ENCODE results near the gene PTPRT. TPM values are rescaled to one million over a fixed set of nuclear protein-coding genes. Genes with fewer than 3 reads are reported as not detected.

Gene PTPRT
- total RNA-seq, 2 donors from 2014 or later: 0.11 to 0.35 TPM

- no peak for TF ChIP-seq CTCF (IDR thresholded peaks at IDR 0.05)
- no peaks in the 10 kb centered on the region for H3K4me1 ChIP-seq
Measured at GRCh38 chr20:42587427-42587826, 602.3 kb downstream of the PTPRT start.

GRCh38 chr20:42581311-42581710, 608.4 kb downstream of the PTPRT start:
- no peak overlapping the region for H3K4me3 ChIP-seq
- H3K27ac ChIP-seq: no peak overlapping the region
- H3K27me3 ChIP-seq: no peaks in the 10 kb centered on the region
- no peak for DNase-seq (ENCODE audit: low spot score)
- H3K4me1 ChIP-seq: no peaks in the 10 kb centered on the region
- H3K36me3 ChIP-seq: no peaks in the 10 kb centered on the region
- no peaks in the 10 kb centered on the region for H3K9me3 ChIP-seq
- no peak for TF ChIP-seq CTCF (IDR thresholded peaks at IDR 0.05)

More at GRCh38 chr20:42587427-42587826, 602.3 kb downstream of the PTPRT start:
- no peaks in the 10 kb centered on the region for H3K9me3 ChIP-seq
- H3K27ac ChIP-seq: no peak overlapping the region
- H3K36me3 ChIP-seq: no peaks in the 10 kb centered on the region
- no peak for DNase-seq (ENCODE audit: low spot score)
- no peaks in the 10 kb centered on the region for H3K27me3 ChIP-seq
- H3K4me3 ChIP-seq: no peak overlapping the region

- Histone ChIP-seq H3K27ac (no peak overlapping the region), H3K9me3 (peaks cover 0 to 12% of the 10 kb centered on the region in 2 donors), H3K4me3 (no peak overlapping the region), H3K36me3 (no peaks in the 10 kb centered on the region), H3K4me1 (no peaks in the 10 kb centered on the region), H3K27me3 (no peaks in the 10 kb centered on the region)
- no peak for TF ChIP-seq CTCF (IDR thresholded peaks at IDR 0.05)
- DNase-seq (ENCODE audit: low spot score): no peak
Measured at GRCh38 chr20:42576167-42576566, 613.5 kb downstream of the PTPRT start.

- Histone ChIP-seq H3K27ac (no peak overlapping the region), H3K4me3 (no peak overlapping the region), H3K9me3 (peaks cover 0 to 12% of the 10 kb centered on the region in 2 donors), H3K4me1 (no peaks in the 10 kb centered on the region), H3K27me3 (no peaks in the 10 kb centered on the region), H3K36me3 (no peaks in the 10 kb centered on the region)
- no peak for DNase-seq (ENCODE audit: low spot score)
- no peak for TF ChIP-seq CTCF (IDR thresholded peaks at IDR 0.05)
Measured at GRCh38 chr20:42572320-42573016, 617.2 kb downstream of the PTPRT start.

- Histone ChIP-seq H3K27ac (no peak overlapping the region), H3K4me3 (no peak overlapping the region), H3K27me3 (no peaks in the 10 kb centered on the region), H3K4me1 (no peaks in the 10 kb centered on the region), H3K9me3 (peaks cover 0 to 12% of the 10 kb centered on the region in 2 donors), H3K36me3 (no peaks in the 10 kb centered on the region)
- TF ChIP-seq CTCF (IDR thresholded peaks at IDR 0.05): no peak
- no peak for DNase-seq (ENCODE audit: low spot score)
Measured at GRCh38 chr20:42567409-42567808, 622.3 kb downstream of the PTPRT start.
